GM12874 (cell line): Measurements from ENCODE around the gene IGF2BP2.

Experiments
- TF ChIP-seq, protein P1 (sequence below): IDR thresholded peaks from 2 replicates; pipeline ENCODE4 v1.5.1; 2011; ENCODE audit warnings: low read depth, mild to moderate bottlenecking, control low read depth, low read length, moderate library complexity; ENCODE audit not compliant: insufficient read depth

IGF2BP2 gene

DNA sequence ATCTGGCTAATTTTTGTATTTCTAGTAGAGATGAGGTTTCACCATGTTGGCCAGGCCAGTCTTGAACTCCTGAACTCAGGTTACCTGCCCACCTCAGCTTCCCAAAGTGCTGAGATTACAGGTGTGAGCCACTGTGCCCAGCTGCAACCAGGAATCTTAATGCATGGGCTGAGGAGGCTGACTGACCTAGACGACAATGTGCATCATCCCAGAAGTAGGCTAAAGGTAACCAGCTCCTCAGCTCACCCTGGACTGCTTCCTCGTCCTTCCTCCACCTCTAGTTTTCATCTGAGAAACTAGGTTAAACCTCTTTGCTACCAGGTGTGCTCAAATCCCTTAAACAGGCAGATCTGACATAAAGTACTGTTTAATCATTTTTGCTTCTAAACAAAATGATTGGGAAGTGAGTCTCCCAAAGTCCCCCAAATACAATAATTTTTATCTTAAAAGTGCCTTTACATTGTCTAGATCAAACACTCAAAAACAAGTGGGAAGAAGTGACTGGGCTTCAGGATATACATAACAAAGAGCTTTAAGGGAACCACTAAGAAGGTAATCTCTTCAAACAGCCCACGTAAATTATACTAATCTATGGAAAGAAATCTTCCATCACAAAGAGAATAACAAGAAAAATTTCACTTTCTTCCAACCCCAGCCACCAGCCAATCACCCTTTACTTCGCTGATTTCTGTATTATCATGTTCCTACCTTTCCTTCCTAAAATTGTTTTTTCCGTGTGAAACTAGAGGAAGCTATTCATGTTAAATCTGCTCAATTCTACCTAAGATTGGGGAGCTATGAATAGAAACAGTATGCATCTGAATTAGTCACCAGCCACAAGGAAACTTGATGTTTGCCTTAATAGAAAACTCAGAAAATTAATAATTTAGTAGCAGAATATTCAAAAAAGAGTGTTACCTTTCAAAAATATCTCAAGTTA is 34.7 kb downstream of the IGF2BP2 start:
- TF ChIP-seq, protein P1, sequence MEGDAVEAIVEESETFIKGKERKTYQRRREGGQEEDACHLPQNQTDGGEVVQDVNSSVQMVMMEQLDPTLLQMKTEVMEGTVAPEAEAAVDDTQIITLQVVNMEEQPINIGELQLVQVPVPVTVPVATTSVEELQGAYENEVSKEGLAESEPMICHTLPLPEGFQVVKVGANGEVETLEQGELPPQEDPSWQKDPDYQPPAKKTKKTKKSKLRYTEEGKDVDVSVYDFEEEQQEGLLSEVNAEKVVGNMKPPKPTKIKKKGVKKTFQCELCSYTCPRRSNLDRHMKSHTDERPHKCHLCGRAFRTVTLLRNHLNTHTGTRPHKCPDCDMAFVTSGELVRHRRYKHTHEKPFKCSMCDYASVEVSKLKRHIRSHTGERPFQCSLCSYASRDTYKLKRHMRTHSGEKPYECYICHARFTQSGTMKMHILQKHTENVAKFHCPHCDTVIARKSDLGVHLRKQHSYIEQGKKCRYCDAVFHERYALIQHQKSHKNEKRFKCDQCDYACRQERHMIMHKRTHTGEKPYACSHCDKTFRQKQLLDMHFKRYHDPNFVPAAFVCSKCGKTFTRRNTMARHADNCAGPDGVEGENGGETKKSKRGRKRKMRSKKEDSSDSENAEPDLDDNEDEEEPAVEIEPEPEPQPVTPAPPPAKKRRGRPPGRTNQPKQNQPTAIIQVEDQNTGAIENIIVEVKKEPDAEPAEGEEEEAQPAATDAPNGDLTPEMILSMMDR = no peak

DNA sequence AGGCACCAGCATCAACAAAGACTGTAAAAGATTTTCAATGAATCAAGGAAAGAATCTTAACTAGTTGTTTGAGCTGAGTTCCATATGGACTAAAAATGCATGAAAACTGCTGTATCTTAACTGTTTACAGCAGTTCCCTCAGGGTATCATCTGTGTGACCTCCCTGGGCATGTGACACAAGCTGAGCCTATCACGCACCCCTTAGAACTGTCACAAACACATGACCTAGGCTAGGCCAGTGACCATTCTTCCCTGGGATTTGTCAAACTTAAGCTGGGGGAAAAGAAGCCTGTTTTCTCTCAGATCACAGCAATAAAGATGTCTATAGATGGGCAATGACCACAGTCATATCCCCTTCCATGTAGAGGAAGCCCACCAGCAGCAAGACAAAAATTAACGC is 35.7 kb downstream of the IGF2BP2 start:
- TF ChIP-seq, protein P1 = no peak

DNA sequence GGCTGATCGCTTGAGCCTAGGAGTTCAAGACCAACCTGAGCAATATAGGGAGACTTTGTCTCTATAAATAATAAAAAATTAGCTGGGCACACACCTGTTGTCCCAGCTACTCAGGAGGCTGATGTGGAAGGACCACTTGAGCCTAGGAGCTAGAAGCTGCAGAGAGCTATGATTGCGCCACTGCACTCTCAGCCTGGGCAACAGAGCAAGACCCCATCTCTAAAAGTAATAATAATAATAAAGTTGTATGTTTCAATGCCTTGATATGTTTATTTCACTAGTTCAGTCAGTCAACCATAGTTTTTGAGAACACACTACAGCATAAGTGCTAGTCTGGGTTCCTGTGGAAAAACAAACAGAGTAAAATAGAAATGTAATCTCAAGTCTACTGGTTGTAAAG is 36.5 kb downstream of the IGF2BP2 start:
- TF ChIP-seq, protein P1 = no peak

DNA sequence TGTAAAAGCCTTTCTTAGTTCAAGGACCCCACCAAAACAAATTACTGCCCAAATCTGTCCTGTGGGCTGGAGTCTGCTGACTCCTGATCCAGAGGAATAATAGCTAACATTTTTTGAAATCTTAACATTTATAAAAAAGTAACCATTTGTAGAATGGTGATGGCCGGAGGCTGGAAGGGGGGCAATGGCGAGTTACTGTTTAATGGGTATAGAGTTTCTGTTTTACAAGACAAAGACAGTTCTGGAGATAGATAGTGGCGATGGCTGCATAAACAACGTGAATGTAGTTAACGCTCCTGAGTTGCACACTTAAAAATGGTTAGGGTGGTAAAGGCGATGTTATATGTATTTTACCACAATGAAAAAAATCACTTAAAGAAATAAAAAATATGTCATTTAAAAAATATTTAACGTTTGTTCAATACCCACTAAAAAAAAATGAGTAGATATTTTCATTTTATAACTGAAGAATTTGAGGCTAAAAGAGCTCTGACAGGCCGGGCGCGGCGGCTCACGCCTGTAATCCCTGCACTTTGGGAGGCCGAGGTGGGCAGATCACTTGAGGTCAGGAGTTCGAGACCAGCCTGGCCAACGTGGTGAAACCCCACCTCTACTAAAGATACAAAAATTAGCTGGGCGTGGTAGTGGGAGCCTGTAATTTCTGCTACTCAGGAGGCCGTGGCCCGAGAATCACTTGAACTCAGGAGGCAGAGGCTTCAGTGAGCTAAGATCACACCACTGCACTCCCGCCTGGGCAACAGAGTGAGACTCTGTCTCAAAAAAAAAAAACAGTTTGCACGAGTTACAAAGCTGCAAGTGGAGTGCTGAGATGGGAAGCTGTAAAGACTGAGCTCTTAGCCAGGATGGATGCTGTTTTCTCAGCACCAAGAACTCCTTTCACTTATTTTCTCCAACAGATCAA is 37.6 kb downstream of the IGF2BP2 start:
- TF ChIP-seq, protein P1 = no peak

DNA sequence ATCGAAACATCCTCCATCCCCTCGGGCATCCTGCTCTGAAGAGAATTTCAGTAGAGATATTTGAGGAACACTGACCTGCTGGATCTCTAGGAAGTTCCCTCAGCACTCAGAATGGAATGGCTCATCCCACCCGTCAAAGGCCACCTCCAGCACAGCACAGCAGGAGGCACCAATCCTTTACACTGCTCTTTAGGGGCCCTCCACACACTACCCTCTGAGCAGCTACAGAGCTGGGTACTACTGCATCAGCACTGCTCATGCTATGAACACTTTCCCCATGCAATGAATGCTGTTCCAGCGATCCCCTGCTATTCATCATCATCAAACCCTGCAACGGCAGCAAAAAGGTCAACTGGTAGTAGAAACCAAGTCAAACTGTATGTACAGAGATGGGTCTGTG is 40.5 kb downstream of the IGF2BP2 start:
- TF ChIP-seq, protein P1 = no peak

DNA sequence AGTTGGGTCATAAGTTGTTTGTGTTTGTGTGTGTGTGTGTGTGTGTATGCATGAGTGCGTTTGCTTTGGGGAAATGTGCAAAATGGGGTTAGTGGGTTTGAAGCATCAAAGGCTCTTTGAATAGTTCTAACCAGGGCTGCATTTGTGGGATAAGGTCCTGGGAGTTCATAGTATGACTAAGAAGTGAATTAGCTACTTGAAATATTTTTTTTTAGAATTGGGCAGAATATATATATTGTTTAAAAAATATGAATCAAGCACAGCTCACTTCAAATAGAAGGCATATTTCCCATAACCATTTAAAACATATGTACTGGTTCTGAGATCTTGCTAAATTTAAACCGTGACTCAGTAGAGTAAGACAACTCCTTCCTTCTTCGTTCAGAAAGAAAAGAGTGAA is 43.1 kb downstream of the IGF2BP2 start:
- TF ChIP-seq, protein P1 = no peak

DNA sequence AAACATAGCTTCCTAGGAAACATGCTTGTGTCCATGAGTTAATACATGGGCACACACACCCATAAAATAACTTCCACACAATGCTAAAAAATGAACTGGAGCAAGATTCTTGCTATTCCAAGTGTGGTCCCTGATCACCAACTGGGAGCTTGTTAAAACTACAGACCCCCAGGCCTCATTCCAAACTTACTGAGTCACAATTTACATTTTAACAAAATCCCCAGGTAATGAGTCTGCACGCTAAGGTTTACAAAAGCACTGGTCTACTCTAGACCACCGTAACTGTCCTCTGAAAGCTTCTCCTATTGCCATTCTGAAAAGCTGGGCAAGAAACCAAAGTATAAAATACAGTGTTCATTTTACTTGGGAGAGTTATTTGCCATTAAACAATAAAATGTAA is 45.4 kb downstream of the IGF2BP2 start:
- TF ChIP-seq, protein P1 = no peak
